Esophagus squamous epithelium (tissue), 4 donors: ENCODE results near the gene HMGCS2.

ENCODE experiments used
- POLR2A ChIP-seq, 4 donors: fragments of 450-650 bp; IDR thresholded peaks; one replicate each; pipeline ENCODE4 v1.6.1; 2017; ENCODE audit warnings: antibody characterized with exemption in 4 of 4, mild to moderate bottlenecking in 4 of 4, moderate library complexity in 3 of 4
- TF ChIP-seq, protein P1 (sequence below), 6 experiments: fragments of 450-650 bp in 4 of 6; fragments of 200-600 bp in 2 of 6; sonication (generic) in 2 of 6; IDR thresholded peaks; one replicate each; pipeline ENCODE4 v1.5.1; 2016 to 2019; ENCODE audit warnings: antibody characterized with exemption in 6 of 6, mild to moderate bottlenecking in 4 of 6, moderate library complexity in 4 of 6

DNA sequence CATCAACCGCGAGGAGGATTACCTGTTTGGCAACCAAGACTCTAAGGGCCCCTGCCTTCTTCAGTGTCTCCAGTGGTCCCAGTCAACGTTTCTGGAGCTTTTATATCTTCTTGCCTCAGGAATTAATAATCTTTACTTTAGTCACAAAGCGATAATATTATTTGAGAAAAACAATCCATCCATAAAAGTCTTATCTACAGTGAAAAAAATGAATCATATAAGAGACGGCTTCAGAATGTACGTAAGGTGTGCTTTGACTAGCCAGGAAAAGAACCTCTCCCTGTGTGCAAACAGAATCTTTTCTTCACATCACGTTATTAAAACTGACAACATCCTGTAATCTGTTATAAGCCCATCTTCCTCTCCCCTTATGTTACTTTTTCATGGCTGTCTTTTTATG is 42.7 kb upstream of the HMGCS2 start, which contains the start of gene REG4:
- TF ChIP-seq, protein P1, sequence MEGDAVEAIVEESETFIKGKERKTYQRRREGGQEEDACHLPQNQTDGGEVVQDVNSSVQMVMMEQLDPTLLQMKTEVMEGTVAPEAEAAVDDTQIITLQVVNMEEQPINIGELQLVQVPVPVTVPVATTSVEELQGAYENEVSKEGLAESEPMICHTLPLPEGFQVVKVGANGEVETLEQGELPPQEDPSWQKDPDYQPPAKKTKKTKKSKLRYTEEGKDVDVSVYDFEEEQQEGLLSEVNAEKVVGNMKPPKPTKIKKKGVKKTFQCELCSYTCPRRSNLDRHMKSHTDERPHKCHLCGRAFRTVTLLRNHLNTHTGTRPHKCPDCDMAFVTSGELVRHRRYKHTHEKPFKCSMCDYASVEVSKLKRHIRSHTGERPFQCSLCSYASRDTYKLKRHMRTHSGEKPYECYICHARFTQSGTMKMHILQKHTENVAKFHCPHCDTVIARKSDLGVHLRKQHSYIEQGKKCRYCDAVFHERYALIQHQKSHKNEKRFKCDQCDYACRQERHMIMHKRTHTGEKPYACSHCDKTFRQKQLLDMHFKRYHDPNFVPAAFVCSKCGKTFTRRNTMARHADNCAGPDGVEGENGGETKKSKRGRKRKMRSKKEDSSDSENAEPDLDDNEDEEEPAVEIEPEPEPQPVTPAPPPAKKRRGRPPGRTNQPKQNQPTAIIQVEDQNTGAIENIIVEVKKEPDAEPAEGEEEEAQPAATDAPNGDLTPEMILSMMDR (IDR thresholded peaks at IDR 0.05), result no peak
- TF ChIP-seq POLR2A (IDR thresholded peaks at IDR 0.05), result no peak
